ENCODE measurements around the gene CDCA3.
"Not testable (repeated sequence)": the region's sequence is repeated elsewhere in the genome, so short reads cannot be mapped to it uniquely, and the experiment has no call there.

- not testable (repeated sequence) for TF ChIP-seq POLR2A (IDR thresholded peaks at IDR 0.05; ENCODE audit: low read depth, low read length); FOS (IDR thresholded peaks at IDR 0.05; ENCODE audit: low read depth, low read length); CTCF (conservative IDR thresholded peaks at IDR 0.05; ENCODE audit: low read depth, low read length); RAD21 (IDR thresholded peaks at IDR 0.05; ENCODE audit: low read length); RCOR1 (IDR thresholded peaks at IDR 0.05; ENCODE audit: insufficient replicate concordance, low read length); ELK1 (IDR thresholded peaks at IDR 0.05; ENCODE audit: borderline replicate concordance, low read depth, low read length)
Measured at GRCh38 chr12:6892683-6893082, 41.6 kb upstream of the CDCA3 start.
